ENCODE data around the gene SLC11A2.
"Not testable (repeated sequence)": the region's sequence is repeated elsewhere in the genome, so short reads cannot be mapped to it uniquely, and the experiment has no call there.

SLC11A2 gene

DNA sequence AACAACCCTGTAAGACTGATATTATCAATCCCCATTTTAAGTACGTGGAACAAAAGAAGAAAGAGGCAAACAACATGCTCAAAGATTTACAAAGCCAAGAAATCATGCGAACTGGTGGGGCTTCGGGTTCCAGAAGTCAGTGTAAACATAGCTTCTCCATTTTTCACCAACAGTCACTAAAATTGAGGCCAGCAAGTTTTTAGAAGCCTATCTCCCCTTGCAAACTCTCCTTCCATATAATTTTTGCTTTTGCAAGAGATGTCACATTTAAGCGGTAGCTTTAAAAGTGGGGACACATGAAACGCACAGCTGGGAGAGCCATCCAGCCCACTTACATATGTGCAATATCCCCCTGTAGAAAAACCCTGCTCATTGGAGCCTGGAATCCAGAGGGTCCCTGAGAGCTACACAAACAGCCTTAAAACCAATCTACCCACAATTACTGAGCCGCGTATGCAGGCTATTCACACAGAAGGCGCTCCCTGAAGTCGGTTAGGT, 797 bp downstream of the SLC11A2 start:
- no peak for DNase-seq

DNA sequence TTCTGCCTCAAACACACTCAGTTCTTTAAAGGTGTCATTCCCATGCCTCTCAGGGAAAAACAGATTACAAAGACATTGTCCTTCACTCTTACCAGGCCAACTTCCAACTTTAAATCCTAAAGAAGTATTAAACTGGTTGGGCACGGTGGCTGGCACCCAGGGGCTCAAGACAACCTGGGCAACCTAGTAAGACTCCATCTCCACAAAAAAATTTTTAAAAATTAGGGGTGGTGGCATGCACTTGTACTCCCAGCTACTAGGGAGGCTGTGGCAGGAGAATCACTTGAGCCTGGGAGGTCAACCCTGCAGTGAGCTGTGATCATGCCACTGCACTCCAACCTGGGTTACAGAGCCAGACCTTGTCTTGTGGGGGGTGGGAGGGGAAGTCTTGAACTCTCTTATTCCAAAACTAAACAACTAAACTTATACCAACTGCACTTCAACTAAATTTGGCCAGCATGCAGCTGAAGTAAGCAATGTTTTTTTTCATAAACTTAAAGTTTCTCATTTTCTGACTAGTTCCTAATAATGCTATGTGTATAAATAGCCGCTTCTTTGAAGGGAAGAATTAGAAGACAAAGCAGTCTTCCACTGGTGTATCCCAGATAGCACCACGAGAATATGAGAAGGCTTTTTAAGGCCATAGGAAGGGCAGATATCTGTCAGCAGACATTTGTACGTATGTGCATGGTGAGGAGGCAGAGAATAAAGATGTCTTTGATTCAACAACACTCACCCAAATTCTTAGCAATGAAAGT, 2.4 kb downstream of the SLC11A2 start:
- no peak for DNase-seq

DNA sequence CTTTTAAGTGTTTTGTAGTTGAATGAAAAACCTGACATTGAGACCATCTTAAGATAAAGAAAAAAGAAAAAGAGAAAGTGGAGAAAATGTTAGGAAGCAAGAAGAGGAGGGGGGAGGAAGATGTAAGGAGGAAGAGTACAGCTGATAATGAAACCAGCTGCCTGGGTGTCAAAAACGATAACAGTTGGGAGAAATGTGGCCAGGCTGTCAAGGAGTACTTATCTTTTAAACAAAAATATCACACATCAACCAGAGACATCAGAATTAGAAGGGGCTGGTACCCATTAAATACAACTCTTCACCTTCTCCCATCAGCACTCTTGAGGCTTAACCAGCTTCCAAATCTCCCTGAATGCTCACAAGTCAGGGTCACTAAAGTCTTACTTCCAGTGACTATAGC, 4.5 kb downstream of the SLC11A2 start:
- no peak for DNase-seq

DNA sequence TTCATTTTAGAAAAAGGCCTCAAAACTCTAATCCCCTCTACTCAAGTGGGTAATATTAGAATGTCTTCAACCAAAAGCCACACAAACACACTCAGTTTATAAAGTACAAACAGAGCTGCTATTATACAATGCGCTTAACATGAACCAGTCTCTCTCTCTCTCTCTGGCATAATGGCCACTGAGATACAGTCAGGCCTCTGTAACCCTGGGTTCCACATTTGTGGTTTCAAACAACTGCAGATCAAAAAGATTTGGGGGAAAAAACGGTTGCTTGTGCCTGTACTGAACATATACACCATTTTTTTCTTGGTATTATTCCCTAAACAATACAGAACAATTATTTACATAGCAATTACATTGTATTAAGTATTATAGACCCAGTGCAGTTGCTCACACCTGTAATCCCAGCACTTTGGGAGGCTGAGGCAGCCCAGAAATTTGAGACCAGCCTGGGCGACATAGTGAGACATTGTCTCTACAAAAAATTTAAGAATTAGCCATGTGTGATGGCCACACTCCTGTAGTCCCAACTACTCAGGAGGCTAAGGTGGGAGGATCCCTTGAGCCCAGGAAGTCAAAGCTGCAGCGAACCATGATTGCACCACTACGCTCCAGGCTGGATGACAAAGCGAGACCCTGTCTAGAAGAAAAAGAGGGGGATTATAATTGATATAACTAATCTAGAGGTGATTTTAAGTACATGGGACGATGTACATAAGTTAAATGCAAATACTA, 5.6 kb downstream of the SLC11A2 start:
- DNase-seq, result no peak

DNA sequence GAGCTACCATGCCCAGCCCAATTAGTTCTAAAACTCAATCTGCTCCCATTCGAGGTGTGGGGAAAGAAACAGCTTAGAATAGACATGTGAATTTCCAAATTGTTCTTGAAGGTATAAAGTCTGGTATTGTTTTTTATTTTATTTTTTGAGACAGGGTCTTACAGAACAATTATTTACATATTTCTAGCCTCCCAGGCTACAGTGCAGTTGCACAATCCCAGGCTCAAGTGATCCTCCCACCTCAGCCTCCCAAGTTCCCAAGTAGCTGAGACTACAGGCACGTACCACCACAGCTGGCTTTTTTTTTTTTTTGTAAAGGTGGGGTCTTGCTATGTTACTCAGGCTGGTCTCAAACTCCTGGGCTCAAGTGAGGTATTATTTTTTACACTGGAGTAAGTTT, 6.3 kb downstream of the SLC11A2 start:
- DNase-seq, result no peak

- no peak for DNase-seq
Measured at GRCh38 chr12:51018956-51019355, 7.2 kb downstream of the SLC11A2 start.

- no peak for DNase-seq
Measured at GRCh38 chr12:51017452-51017851, 8.7 kb downstream of the SLC11A2 start.

GRCh38 chr12:51014467-51014866, 11.7 kb downstream of the SLC11A2 start:
- DNase-seq, result not testable (repeated sequence)

DNA sequence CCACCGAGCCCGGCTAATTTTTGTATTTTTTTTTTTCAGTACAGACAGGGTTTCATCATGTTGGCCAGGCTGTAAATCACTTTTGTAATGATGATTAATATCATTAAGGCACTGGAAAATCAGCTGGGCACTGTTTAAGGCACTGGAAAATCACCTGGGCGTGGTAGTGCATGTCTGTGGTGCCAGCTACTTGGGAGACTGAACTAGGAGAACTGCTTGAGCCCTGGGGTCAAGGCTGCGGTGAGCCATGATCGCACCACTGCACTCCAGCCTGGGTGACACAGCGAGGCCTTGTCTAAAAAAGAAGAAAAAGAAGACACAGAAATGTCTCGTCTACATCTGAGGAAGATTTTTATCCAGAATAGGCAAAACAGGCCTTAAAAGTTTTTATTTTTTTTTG, 12.7 kb downstream of the SLC11A2 start:
- DNase-seq, result no peak

GRCh38 chr12:51012570-51013236, 13.5 kb downstream of the SLC11A2 start:
- no peak for DNase-seq

DNA sequence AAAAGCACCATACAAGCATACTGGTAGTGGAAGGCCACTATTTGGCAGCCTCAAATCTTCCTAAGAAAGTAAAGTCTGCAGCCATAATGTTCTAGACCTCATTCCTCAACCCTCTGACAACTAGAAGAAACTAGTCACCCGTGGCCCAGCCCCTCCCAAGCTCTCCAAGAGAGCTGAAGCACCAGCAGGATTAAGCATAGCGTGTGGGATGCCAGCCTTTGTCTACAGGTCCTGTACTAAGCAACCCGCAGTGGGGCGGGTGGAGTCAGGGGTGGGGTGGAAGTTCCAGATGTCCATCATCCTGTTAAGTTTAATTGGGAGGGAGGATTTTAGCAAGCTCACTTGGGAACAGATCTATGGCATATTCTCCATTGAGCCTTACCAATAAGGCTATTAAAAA, 14.2 kb downstream of the SLC11A2 start:
- no peak for DNase-seq

DNA sequence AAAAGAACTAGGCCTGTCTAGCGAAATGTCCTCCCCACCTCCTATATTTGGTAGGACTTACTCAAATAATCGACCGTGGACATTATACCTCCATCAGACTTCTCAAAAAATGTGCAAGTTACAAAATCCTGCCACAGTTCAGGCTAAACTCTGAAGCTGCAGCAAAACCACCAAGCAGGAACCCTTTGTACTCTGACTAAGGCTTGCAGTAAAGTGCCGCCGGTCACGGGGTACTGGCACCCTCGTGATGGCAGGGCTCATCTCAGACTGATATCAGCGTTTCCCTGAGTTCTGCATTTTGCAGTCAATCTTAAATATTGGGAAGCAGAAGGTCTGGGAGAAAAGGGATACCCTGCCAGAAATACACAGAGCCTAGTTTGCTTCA, 17.1 kb downstream of the SLC11A2 start:
- DNase-seq, result peak; percentile 46

DNA sequence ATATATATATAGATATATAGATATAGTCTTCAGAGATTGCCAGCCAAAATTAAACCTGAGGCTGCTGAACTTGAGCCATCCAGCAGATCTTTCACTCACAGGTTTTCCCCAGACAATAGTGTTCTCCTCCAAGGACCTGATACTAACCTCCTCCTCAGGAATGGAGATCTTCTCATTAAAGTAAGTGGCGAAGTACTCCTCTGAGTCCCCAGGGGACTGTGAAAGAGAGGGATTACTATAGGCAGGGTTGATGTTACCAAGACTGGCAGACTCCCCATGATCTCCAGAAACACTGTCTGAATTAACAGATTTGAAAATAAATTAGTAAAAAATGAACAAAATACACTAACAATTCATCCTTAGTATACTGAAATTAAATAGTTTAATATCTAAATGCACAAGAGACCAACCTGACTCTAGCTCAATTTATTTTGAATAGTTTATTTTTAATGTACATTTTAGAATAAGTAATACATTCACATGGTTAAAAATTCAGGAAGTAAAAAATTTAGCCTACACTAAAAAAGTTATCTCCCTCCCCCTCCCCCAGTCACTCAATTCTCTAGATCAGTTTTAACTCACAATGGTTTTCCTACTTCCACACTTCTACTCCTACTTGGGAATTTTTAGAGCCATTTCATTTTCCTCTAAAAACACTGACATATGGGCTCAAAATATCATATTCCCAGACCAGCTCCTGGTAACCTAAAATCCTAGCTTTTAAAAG, 17.7 kb downstream of the SLC11A2 start:
- DNase-seq, result no peak

- no peak for DNase-seq
Measured at GRCh38 chr12:51005671-51006070, 20.5 kb downstream of the SLC11A2 start.

DNA sequence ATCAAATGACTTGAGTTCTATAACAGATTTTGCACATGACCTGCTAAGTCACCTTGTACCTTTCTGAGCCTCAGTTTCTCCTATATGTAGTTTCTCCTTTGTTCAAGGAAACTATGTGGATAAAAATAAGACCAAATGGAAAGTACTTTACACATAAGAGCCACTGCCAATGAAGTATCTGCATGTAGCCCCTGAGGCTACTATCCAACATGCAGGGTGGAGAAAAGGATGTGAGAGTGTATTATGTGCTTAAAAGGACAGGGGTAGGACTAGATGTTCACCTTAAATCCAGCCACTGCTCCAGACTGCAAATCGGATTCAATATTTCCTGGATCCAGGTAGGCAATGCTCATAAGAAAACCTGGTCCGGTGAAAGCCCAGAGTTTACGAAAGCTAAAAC, 21.2 kb downstream of the SLC11A2 start:
- DNase-seq, result no peak

DNA sequence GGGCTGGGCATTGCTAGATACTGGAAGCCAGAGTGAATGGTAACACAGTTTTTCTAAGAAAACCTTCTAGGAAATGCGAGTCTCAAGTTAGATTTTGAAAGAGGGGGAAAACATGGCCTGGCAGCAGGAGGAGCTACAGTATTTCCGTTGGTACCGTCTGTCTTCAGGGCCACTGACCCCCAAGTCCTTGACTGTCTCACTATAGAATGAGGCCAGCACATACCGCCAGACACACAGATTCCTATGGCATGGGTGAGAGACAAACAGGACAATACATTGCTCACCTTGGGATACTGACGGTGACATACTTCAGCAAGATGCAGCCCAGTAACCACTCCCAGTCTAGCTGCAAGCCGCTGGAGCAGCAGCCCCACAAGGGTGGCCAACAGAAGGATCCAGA, 21.7 kb downstream of the SLC11A2 start:
- no peak for DNase-seq

GRCh38 chr12:51001799-51002198, 24.4 kb downstream of the SLC11A2 start:
- no peak for DNase-seq

DNA sequence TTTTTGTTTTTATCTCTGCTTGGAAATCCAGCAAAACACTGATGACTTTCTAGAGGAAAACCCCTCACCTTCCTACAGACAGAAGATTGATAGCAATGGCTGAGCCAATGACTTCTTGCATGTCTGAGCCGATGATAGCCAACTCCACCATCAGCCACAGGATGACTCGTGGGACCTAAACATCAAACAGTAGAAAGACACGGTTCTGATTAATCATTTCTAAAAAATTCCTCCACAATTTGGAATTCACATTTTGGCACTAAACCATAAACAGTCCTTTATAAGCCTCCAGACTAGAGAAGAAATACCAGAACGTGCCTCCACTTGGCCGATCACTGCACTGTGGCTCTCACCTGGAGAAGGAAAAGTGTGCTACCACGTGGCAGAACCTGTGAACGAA, 25.9 kb downstream of the SLC11A2 start:
- no peak for DNase-seq

DNA sequence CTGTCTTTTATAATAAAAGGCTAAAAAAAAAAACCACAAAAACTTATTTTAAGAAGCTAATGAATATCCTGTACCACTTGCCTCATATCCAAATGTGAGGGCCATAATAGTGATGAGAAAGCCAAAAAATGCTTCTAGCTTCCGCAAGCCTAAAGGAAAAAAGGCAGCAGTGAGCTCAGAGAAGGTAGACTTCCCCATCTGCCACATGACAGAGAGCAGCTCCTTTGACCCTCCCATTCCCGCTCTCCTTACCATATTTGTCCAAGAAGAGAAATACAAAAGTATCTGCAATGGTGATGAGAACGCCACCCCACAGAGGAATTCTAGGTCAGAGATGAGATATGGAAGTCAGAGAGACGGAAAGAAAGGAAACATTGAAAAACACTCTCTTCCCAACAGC, 27.1 kb downstream of the SLC11A2 start:
- DNase-seq, result no peak

DNA sequence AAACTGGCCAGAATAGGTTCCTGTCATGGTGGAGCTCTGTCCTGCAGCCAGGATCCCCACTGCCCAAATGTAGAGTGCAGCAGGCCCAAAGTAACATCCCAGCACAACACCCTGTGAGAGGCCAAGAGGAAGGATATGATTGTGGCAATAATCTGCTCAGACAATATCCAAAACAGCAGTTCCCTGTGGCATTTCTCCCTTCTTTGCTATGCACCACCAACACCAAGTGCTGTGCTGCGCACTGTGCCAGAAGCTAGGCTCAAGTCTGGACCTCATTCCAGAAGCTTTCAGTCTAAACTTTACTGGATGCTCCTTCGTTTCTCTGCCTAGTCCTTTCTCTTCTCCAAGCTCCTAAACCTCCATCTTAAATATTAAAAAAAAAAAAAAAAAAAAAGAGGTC, 33.4 kb downstream of the SLC11A2 start:
- no peak for DNase-seq

- DNase-seq, result no peak
Measured at GRCh38 chr12:50991291-50991690, 34.9 kb downstream of the SLC11A2 start.

DNA sequence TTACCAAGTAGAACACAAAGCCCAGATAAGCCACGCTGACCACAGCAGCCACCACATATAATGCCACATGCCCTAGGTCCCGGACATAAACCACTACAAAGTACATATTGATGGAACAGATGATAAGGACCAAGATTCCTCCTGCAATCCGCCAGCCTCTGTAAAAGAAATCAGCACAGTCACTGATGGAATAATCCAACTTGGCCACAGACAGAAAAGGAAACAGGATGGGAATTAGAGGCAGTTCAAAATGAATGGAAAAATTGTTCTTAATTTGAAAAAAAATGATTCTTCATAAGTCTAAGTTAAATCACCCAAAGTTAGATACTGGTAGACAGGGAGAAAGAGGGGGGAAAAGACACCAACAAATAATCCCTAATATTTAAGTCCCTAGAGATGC, 35.4 kb downstream of the SLC11A2 start:
- DNase-seq, result no peak

DNA sequence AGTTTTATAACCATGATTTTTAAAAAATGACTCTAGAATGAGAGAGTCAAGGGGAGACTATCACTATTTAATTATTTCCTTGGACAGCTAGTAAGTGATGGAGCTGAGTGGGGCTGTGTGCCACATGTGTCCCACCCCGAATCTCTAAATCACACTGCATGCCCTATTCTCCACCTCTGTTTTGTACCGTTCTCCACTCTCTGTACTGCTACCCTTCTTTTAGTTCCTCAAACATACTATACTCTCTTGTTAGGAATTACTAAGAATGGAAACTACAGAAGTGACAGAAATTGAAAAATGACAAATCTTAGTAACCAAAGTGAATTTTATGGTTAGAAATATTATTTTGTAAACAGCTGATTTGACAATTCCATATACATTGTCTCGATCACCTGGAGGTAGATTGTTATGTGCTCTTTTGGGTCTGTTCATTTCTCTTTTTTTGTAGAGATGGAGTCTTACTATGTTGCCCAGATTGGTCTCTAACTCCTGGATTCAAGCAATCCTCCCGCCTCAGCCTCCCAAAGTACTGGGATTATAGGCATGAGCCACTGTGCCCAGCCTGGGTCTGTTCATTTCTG, 35.9 kb downstream of the SLC11A2 start:
- no peak for DNase-seq

Measured in CD4-positive, alpha-beta T cell treated with Interleukin-12 subunit alpha and Interleukin-12 subunit beta, for 1 hour (primary cell).